ENCODE results near the gene NRIP3. TPM values are rescaled to one million over a fixed set of nuclear protein-coding genes. Genes with fewer than 3 reads are reported as not detected.

Gene NRIP3
- not detected in 2 replicates for total RNA-seq (2014; rRNA removed; shearing (Covaris generic))
- not detected in 2 replicates for total RNA-seq (2022)
- not detected for Bru-seq, nascent RNA
- percentile 6 among the genes with signal in this experiment for BruChase-seq, experiment 1, labeled RNA remaining after a 6-hour chase
- percentile 5 among the genes with signal in this experiment for BruChase-seq, experiment 2, labeled RNA remaining after a 2-hour chase
- long read RNA-seq, partial matches to known transcripts, result 0 of 1 reads
- long read RNA-seq, other reads (novel, unspliced or antisense), result 1 of 1 reads

DNA sequence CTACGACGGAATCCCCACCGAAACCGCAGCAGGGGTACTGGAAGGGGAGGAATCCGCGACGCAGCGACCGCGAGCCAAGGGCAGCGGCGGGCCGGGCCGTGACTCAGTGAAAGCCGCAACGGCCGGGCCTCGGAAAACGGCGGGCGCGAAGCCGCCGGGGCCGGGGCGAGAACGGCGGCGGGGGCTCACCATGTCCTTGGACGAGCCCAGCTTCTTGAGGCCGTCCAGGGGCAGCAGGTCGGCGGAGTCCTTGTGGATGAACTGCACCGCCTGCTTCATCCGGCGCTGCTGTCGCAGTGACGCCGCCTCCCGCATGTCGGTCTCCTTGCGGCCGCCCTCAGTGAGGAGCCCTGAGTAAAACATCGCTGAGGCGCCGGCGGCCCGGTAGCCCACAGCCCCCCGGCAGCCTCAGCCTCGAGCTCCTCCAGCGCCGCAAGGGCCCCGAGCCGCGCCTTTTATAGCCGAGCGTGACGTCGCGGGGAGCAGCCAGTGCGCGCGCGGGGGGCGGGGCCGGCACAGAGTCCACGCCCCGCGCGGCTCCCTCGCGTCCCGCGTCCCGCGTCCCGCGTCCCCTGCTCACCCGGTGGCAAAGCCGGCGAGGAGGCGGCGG is at the start of gene NRIP3:
NRIP3 (minus strand) TSS at position 429 of the 610 bp plus-strand sequence; CDS start at position 363, 66 bp downstream.
- H3K9me3 ChIP-seq (ENCODE audit: low read length), result no peaks in the 10 kb centered on the region
- BruUV-seq (replicated peaks), result no TSS peak
- no peaks in the 10 kb centered on the region for H3K79me2 ChIP-seq (ENCODE audit: insufficient read depth, low read depth, low read length)
- H4K20me1 ChIP-seq (ENCODE audit: insufficient read depth, low read length), result no peaks in the 10 kb centered on the region
- no peaks in the 10 kb centered on the region for H3K4me1 ChIP-seq (ENCODE audit: insufficient read depth, low read length, poor library complexity, severe bottlenecking)
- intact Hi-C loops (cut with micrococcal nuclease; ENCODE audit: unreplicated experiment), result no loop called here
- no peaks in the 10 kb centered on the region for H3K36me3 ChIP-seq (ENCODE audit: insufficient read depth, low read length)
- ChIA-PET POLR2A (no interaction called here), CTCF (ENCODE audit: unreplicated experiment) (no interaction called here)
- no peaks in the 10 kb centered on the region for H3K9me2 ChIP-seq (ENCODE audit: insufficient read depth, low read length)
- H3K27ac ChIP-seq (ENCODE audit: low read depth, low read length, poor library complexity, severe bottlenecking), result no peak within 1 kb of the TSS
- H3K4me3 ChIP-seq (ENCODE audit: low read depth, low read length, poor library complexity, severe bottlenecking), result no peak within 1 kb of the TSS
- no peak for DNase-seq (ENCODE audit: low spot score)
- H3K4me2 ChIP-seq (ENCODE audit: low read length), result no peak within 1 kb of the TSS
- TF ChIP-seq EZH2phosphoT487 (IDR thresholded peaks at IDR 0.05; ENCODE audit: borderline replicate concordance, low read depth, low read length), result no peak
- TF ChIP-seq, protein P1, sequence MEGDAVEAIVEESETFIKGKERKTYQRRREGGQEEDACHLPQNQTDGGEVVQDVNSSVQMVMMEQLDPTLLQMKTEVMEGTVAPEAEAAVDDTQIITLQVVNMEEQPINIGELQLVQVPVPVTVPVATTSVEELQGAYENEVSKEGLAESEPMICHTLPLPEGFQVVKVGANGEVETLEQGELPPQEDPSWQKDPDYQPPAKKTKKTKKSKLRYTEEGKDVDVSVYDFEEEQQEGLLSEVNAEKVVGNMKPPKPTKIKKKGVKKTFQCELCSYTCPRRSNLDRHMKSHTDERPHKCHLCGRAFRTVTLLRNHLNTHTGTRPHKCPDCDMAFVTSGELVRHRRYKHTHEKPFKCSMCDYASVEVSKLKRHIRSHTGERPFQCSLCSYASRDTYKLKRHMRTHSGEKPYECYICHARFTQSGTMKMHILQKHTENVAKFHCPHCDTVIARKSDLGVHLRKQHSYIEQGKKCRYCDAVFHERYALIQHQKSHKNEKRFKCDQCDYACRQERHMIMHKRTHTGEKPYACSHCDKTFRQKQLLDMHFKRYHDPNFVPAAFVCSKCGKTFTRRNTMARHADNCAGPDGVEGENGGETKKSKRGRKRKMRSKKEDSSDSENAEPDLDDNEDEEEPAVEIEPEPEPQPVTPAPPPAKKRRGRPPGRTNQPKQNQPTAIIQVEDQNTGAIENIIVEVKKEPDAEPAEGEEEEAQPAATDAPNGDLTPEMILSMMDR (conservative IDR thresholded peaks at IDR 0.05; ENCODE audit: low read length), result no peak
- H2AFZ ChIP-seq (ENCODE audit: low read length), result no peak within 1 kb of the TSS

GRCh38 chr11:9052316-9052715 is 48.5 kb upstream of the NRIP3 start:
- Histone ChIP-seq H3K4me2 (ENCODE audit: low read length) (no peak overlapping the region), H3K36me3 (ENCODE audit: insufficient read depth, low read length) (no peaks in the 10 kb centered on the region), H3K9me2 (ENCODE audit: insufficient read depth, low read length) (no peaks in the 10 kb centered on the region), H3K27ac (ENCODE audit: low read depth, low read length, poor library complexity, severe bottlenecking) (no peak overlapping the region), H3K4me3 (ENCODE audit: low read depth, low read length, poor library complexity, severe bottlenecking) (no peak overlapping the region), H3K79me2 (ENCODE audit: insufficient read depth, low read depth, low read length) (no peaks in the 10 kb centered on the region), H2AFZ (ENCODE audit: low read length) (no peak overlapping the region), H3K4me1 (ENCODE audit: insufficient read depth, low read length, poor library complexity, severe bottlenecking) (no peaks in the 10 kb centered on the region), H4K20me1 (ENCODE audit: insufficient read depth, low read length) (no peaks in the 10 kb centered on the region), H3K9me3 (ENCODE audit: low read length) (no peaks in the 10 kb centered on the region)
- ChIA-PET CTCF (ENCODE audit: unreplicated experiment) (no interaction called here), POLR2A (interaction anchor here (0.7 kb wide), 1 partner anchor 44 kb away, joined by 3 read pairs; no protein-coding TSS in a partner anchor)
- BruUV-seq (replicated peaks), result no TSS peak
- DNase-seq (ENCODE audit: low spot score), result no peak
- TF ChIP-seq, protein P1 (conservative IDR thresholded peaks at IDR 0.05; ENCODE audit: low read length), result no peak
- intact Hi-C loops (cut with micrococcal nuclease; ENCODE audit: unreplicated experiment), result no loop called here

DNA sequence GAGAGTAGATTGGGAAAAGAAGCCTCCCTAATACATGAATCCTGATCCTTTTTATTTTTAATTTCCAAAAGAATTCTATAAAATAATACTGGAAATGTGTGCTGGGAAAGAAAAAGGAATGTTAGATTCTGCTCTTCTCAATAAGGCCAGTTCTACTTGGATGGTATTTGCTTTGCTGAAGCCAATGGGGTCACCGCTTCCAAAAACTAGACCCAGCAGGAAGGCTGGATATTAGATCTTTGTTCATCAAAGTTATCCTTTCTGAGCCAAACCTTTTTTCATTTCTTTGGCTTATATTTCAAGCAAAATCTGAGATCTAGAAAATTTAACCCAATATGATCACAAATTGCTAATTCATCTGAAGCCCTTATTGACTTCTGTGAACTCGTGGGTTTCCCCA is 46.2 kb upstream of the NRIP3 start:
- CTCF ChIA-PET (ENCODE audit: unreplicated experiment), result no interaction called here
- DNase-seq (ENCODE audit: low spot score), result no peak
- Histone ChIP-seq H3K79me2 (ENCODE audit: insufficient read depth, low read depth, low read length) (no peaks in the 10 kb centered on the region), H3K9me2 (ENCODE audit: insufficient read depth, low read length) (no peaks in the 10 kb centered on the region), H3K4me1 (ENCODE audit: insufficient read depth, low read length, poor library complexity, severe bottlenecking) (no peaks in the 10 kb centered on the region), H3K4me2 (ENCODE audit: low read length) (no peak overlapping the region), H4K20me1 (ENCODE audit: insufficient read depth, low read length) (no peaks in the 10 kb centered on the region), H3K36me3 (ENCODE audit: insufficient read depth, low read length) (no peaks in the 10 kb centered on the region), H3K9me3 (ENCODE audit: low read length) (no peaks in the 10 kb centered on the region), H3K27ac (ENCODE audit: low read depth, low read length, poor library complexity, severe bottlenecking) (no peak overlapping the region), H3K4me3 (ENCODE audit: low read depth, low read length, poor library complexity, severe bottlenecking) (no peak overlapping the region), H2AFZ (ENCODE audit: low read length) (no peak overlapping the region)
- BruUV-seq (replicated peaks), result no TSS peak
- intact Hi-C loops (cut with micrococcal nuclease; ENCODE audit: unreplicated experiment), result no loop called here
- POLR2A ChIA-PET, result interaction anchor here (0.6 to 1.7 kb wide), 2 partner anchors 9 to 1329 kb away, joined by 3 to 4 read pairs; no protein-coding TSS in a partner anchor
- TF ChIP-seq EZH2phosphoT487 (IDR thresholded peaks at IDR 0.05; ENCODE audit: borderline replicate concordance, low read depth, low read length), result no peak
- TF ChIP-seq, protein P1 (conservative IDR thresholded peaks at IDR 0.05; ENCODE audit: low read length), result no peak
